ENCODE results near the gene DDX5.

- no peak for TF ChIP-seq EP300 (IDR thresholded peaks at IDR 0.05; ENCODE audit: low read depth in 2 of 2, low read length in 2 of 2)
- TF ChIP-seq EP300 (CRISPR knock-in tag; IDR thresholded peaks at IDR 0.05; ENCODE audit: borderline replicate concordance): no peak
- no peak for TF ChIP-seq ZNF549 (CRISPR knock-in tag; IDR thresholded peaks at IDR 0.05)
- TF ChIP-seq KMT2B (CRISPR knock-in tag; IDR thresholded peaks at IDR 0.05): no peak
- TF ChIP-seq TBX2 (CRISPR knock-in tag; IDR thresholded peaks at IDR 0.05; ENCODE audit: borderline replicate concordance): no peak
- TF ChIP-seq CBX2 (IDR thresholded peaks at IDR 0.05; ENCODE audit: low read depth, low read length): no peak
- no peak for TF ChIP-seq CBX2 (CRISPR knock-in tag; IDR thresholded peaks at IDR 0.05; ENCODE audit: low read depth)
- no peak for TF ChIP-seq YY1 (IDR thresholded peaks at IDR 0.05; ENCODE audit: insufficient read depth, insufficient replicate concordance, low read depth, low read length)
- no peak for TF ChIP-seq ZBTB10 (CRISPR knock-in tag; IDR thresholded peaks at IDR 0.05; ENCODE audit: borderline replicate concordance)
- TF ChIP-seq RFX1 (IDR thresholded peaks at IDR 0.05): no peak
- TF ChIP-seq HES4 (CRISPR knock-in tag; IDR thresholded peaks at IDR 0.05; ENCODE audit: borderline replicate concordance): no peak
- no peak for TF ChIP-seq SYNCRIP (IDR thresholded peaks at IDR 0.05; ENCODE audit: insufficient read depth, low read depth, low read length)
- TF ChIP-seq ZNF12 (CRISPR knock-in tag; IDR thresholded peaks at IDR 0.05): no peak
- no peak for TF ChIP-seq NFE2L2 (IDR thresholded peaks at IDR 0.05; ENCODE audit: low read length)
- TF ChIP-seq RELA (CRISPR knock-in tag; IDR thresholded peaks at IDR 0.05): no peak
These were observed 57.2 kb downstream of the DDX5 start, which contains the start of gene MILR1 for GRCh38 chr17:64448665-64449512.

Data from HepG2 (cell line).